WERI-Rb-1 (cell line): ENCODE results near the gene GTF2A1L.

Source experiments
- DNase-seq: peaks from one replicate; pipeline ENCODE4 v3.0.0-alpha.2; 2020
- H3K27ac ChIP-seq: fragments of 250-450 bp; sonication (Bioruptor Pico); 2 replicates; pipeline ENCODE4 v1.5.1; 2020; ENCODE audit warnings: mild to moderate bottlenecking, moderate library complexity
- H3K27me3 ChIP-seq: fragments of 250-450 bp; sonication (Bioruptor Pico); 2 replicates; pipeline ENCODE4 v1.5.1; 2021; ENCODE audit warnings: mild to moderate bottlenecking, low read depth, moderate library complexity; ENCODE audit not compliant: insufficient read depth, severe bottlenecking
- H3K36me3 ChIP-seq: fragments of 250-450 bp; sonication (Bioruptor Pico); 2 replicates; pipeline ENCODE4 v1.5.1; 2020; ENCODE audit warnings: mild to moderate bottlenecking, moderate library complexity
- H3K4me3 ChIP-seq: 2 replicates; pipeline ENCODE4 v1.5.1; 2011; ENCODE audit warnings: low read depth, mild to moderate bottlenecking, control low read depth, low read length
- H3K9me3 ChIP-seq: fragments of 250-450 bp; sonication (Bioruptor Pico); 2 replicates; pipeline ENCODE4 v1.5.1; 2021; ENCODE audit warnings: mild to moderate bottlenecking, moderate library complexity; ENCODE audit not compliant: severe bottlenecking
- CTCF ChIP-seq: IDR thresholded peaks from 2 replicates; pipeline ENCODE4 v1.5.1; 2011; ENCODE audit warnings: low read depth, mild to moderate bottlenecking, control low read depth, inconsistent platforms, low read length

The GTF2A1L gene

DNA sequence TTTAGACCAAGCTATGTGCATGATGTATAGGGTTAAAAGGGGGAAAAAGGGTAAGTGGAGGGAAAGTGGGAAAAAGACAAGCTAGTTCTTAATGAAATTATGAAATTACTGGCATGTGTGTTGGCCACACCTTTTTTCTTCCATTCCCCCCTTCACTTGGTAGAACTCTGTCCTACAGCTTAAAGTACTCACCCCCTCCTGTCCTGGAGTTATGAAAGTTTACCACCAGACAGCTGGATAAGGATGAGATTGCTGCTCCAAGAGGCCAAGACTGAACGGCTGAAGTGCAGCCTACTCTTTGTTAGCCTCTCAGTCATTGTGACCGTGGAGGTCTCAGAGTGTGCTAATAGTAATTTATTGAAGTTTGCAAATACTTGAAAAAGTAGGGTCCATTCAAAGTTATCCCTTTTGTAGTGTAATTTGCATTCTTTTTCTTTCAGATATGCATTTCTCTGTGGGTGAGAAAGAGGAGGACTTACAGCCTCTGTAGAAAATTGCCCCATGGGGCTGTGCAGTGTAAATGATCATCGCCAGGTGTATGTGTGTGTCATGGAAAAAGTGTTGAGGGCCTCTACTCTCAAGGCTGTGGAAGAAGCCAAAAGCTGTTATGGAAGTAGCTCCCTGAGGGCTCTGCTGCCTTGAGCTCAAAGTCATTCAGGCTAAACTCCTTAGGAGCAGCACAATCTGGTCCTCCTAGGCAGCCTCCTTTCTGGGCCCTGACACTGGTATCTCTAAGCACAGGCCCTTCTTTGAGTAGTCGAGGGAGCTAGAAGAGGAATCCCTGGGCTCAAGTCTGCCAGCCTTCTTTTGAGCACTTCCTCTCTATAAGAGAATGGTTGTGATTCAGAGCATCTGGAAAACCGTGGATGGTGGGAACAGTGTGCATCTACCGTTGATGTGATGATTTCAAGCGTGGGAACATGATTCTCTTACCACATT, 91.7 kb downstream of the GTF2A1L start:
- no peak for DNase-seq
- no peaks in the 10 kb centered on the region for H3K36me3 ChIP-seq
- no peaks in the 10 kb centered on the region for H3K9me3 ChIP-seq
- TF ChIP-seq CTCF: no peak
- H3K27ac ChIP-seq: no peak overlapping the region
- H3K27me3 ChIP-seq: no peaks in the 10 kb centered on the region
- no peak overlapping the region for H3K4me3 ChIP-seq

- H3K9me3 ChIP-seq: no peaks in the 10 kb centered on the region
- TF ChIP-seq CTCF: no peak
Measured at GRCh38 chr2:48711343-48711742, 93.7 kb downstream of the GTF2A1L start.

DNA sequence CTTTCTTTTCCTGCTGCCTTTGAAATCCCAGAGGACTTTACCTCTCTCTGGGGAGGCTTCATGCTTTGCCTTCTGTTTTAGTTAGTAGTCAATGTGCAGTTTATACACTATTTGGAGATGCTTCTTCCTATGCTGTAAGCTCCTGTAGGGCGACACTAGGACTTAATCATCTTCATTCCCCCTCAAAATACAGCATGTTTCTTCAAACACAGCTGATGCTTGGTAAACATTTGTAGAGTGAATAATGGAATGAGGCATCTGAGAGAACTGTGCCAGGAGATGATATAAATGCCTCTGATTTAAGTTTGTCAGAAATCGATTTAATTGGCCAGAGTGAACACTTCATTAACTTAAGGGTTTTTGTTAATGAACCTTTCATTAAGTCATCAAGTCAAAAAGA, 94.5 kb downstream of the GTF2A1L start:
- H3K4me3 ChIP-seq: no peak overlapping the region
- H3K36me3 ChIP-seq: no peaks in the 10 kb centered on the region
- no peak for DNase-seq
- no peaks in the 10 kb centered on the region for H3K9me3 ChIP-seq
- H3K27me3 ChIP-seq: no peaks in the 10 kb centered on the region
- TF ChIP-seq CTCF: no peak
- H3K27ac ChIP-seq: no peak overlapping the region

More at GRCh38 chr2:48711343-48711742, 93.7 kb downstream of the GTF2A1L start:
- no peak overlapping the region for H3K4me3 ChIP-seq
- no peak overlapping the region for H3K27ac ChIP-seq
- no peaks in the 10 kb centered on the region for H3K27me3 ChIP-seq
- H3K36me3 ChIP-seq: no peaks in the 10 kb centered on the region
- no peak for DNase-seq

- no peak overlapping the region for H3K4me3 ChIP-seq
- no peak for DNase-seq
- H3K9me3 ChIP-seq: no peaks in the 10 kb centered on the region
- TF ChIP-seq CTCF: no peak
- H3K27ac ChIP-seq: no peak overlapping the region
- no peaks in the 10 kb centered on the region for H3K27me3 ChIP-seq
- no peaks in the 10 kb centered on the region for H3K36me3 ChIP-seq
Measured at GRCh38 chr2:48713647-48714046, 96.0 kb downstream of the GTF2A1L start.

DNA sequence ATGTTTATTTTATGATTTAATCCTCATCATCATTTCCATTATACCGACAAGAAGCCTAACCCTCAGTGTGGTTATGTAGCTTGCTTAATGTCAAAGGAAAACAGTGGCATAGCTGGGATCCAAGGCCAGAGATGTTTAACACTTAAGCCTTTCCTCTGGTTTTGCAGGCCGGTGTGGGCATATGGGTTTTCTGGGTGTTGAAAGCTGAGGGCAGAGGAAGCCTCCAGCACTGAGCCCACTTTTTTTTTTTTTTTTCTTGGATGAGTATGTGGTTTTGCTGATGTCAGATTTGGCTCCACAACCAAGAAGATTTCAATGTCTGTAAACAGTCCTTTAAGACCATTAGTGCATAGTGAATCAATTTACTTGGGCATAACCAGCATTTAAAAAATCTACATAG, 96.6 kb downstream of the GTF2A1L start:
- TF ChIP-seq CTCF: no peak
- Histone ChIP-seq H3K27ac (no peak overlapping the region), H3K36me3 (no peaks in the 10 kb centered on the region), H3K27me3 (no peaks in the 10 kb centered on the region), H3K9me3 (no peaks in the 10 kb centered on the region), H3K4me3 (no peak overlapping the region)
- no peak for DNase-seq
